Astrocyte of the cerebellum (primary cell): ENCODE results near the gene ZFYVE21.

ENCODE experiments used
- DNase-seq: peaks from one replicate; pipeline ENCODE4 v3.0.0-alpha.2; 2011; ENCODE audit warnings: low read depth
- H3K4me3 ChIP-seq: 2 replicates; pipeline ENCODE4 v1.5.1; 2011; ENCODE audit warnings: mild to moderate bottlenecking, low read depth, low read length, moderate library complexity
- in situ Hi-C: cut with HindIII; loops from 2 replicates; pipeline ENCODE4 v1.10.0; 2017; ENCODE audit warnings: low sequenced_read_pairs
- TF ChIP-seq, protein P1 (sequence below): IDR thresholded peaks from 2 replicates; pipeline ENCODE4 v1.5.1; 2012; ENCODE audit warnings: low read length, low read depth, moderate library complexity, mild to moderate bottlenecking; ENCODE audit errors: missing control alignments

The ZFYVE21 gene

DNA sequence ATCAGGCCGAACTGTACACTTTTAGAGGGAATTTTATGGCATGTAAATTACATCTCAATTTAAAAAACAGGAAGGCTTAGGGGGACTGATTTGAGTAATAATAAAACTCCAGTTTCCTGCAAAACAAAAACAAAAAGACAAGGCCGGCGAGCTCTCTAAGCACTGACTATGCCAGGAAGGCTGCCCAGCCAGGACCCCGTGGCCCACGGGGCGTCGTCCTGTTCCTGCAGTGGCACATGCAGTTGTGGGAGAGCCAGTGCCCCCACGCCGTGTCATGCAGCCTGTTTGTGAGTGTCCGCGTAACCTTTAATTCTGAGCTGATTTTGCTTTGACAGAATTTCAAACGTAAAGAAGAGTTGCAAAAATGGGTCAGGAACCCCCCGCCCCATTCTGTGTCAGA lies 10.9 kb upstream of the ZFYVE21 start:
- no peak for DNase-seq
- H3K4me3 ChIP-seq: no peak overlapping the region
- in situ Hi-C loops: no loop called here
- TF ChIP-seq, protein P1, sequence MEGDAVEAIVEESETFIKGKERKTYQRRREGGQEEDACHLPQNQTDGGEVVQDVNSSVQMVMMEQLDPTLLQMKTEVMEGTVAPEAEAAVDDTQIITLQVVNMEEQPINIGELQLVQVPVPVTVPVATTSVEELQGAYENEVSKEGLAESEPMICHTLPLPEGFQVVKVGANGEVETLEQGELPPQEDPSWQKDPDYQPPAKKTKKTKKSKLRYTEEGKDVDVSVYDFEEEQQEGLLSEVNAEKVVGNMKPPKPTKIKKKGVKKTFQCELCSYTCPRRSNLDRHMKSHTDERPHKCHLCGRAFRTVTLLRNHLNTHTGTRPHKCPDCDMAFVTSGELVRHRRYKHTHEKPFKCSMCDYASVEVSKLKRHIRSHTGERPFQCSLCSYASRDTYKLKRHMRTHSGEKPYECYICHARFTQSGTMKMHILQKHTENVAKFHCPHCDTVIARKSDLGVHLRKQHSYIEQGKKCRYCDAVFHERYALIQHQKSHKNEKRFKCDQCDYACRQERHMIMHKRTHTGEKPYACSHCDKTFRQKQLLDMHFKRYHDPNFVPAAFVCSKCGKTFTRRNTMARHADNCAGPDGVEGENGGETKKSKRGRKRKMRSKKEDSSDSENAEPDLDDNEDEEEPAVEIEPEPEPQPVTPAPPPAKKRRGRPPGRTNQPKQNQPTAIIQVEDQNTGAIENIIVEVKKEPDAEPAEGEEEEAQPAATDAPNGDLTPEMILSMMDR: no peak

DNA sequence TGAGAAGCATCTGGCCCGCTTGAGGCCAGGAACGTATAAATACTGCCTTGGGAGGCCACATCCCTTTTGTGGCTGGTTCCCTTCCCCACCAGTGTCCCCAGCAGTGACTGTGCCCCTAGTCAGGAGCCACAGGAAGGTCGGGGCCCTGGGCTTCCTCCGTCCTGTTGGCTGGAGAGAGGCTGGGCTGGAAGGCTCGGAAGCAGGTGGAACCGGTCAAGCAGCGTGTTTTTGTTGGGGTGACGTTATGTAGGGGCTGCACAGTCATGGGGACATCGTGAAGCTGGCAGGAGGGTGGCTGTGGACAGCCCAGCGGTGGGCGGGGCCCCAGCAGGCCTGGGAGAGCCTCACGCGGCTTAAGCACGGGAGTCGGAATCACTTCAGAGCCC lies 10.5 kb upstream of the ZFYVE21 start:
- H3K4me3 ChIP-seq: no peak overlapping the region
- in situ Hi-C loops: no loop called here
- no peak for DNase-seq
- TF ChIP-seq, protein P1: no peak

DNA sequence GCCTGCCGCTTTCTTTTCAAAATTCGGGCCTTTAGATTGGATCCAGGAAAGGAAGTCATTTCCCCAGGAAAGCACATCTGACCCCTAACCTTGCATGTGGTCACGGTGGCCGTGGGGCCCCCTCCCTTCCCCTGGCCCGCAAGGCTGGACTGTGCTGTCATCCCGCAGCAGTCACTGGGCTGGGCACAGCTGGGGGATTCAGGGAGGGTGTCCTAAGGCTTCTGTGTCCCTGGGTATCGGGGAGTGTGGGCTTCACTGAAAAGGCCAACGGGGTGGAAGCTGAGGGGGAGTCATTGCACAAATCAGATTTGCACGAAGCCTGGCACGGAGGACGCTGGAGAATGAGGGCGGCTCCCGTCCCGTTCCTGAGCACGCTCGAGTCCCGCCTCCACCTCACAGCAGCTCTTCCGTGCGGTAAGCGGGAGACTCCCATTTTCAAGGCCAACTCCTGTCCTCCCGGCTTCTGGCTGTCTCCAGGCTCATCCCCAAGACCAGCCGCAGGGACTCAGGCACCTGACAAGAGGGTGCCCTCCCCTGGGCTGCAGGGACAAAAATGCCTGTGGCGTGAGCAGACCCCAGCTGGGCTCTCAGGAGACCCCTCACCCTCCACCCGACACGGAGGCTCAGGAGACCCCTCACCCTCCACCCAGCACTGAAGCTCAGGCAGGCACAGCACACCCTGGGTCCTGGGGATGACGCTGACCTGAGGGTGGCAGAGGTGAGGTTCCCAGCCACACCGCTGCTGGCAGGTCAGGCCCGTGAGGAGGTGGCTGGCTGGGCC lies 9.9 kb upstream of the ZFYVE21 start:
- no peak overlapping the region for H3K4me3 ChIP-seq
- in situ Hi-C loops: no loop called here
- TF ChIP-seq, protein P1: no peak
- DNase-seq: no peak

DNA sequence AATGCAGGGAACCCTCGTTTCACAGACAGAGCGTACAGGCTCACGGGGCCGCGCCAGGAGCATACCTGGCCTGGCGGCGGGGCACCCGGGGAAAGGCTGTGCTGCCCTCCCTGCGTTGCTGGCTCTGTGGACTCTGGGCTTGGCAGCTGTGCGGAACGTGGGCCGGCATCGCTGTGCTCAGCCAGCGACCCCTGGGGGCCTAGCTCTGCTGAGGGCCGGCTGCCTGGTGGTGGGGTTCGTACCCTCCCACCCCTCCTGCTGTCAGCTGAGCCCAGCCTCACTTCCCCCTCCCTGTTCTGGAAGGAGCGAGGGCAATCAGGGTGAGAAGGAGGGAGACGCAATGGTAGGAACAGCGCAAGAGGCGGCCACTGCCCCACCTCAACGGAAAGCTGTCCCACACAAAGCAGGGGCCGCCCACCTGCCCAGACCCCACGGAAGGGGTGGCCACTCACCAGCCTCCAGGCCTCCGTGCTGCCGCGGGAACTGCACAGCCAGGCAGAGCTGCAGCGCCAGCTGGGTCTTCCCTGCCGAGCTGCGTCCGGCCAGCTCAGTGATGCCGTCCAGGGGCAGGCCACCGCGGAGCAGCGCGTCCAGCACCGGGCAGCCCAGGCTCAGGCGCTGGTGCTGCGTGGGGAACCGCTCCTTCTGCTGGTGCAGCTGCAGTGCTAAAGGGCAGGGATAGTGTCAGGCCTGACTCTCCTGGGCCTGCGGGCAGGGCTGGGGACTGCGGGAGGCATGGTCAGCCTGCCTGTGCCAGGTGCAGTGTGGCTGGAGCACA lies 8.9 kb upstream of the ZFYVE21 start:
- TF ChIP-seq, protein P1: no peak
- no peak for DNase-seq
- in situ Hi-C loops: no loop called here
- no peak overlapping the region for H3K4me3 ChIP-seq

DNA sequence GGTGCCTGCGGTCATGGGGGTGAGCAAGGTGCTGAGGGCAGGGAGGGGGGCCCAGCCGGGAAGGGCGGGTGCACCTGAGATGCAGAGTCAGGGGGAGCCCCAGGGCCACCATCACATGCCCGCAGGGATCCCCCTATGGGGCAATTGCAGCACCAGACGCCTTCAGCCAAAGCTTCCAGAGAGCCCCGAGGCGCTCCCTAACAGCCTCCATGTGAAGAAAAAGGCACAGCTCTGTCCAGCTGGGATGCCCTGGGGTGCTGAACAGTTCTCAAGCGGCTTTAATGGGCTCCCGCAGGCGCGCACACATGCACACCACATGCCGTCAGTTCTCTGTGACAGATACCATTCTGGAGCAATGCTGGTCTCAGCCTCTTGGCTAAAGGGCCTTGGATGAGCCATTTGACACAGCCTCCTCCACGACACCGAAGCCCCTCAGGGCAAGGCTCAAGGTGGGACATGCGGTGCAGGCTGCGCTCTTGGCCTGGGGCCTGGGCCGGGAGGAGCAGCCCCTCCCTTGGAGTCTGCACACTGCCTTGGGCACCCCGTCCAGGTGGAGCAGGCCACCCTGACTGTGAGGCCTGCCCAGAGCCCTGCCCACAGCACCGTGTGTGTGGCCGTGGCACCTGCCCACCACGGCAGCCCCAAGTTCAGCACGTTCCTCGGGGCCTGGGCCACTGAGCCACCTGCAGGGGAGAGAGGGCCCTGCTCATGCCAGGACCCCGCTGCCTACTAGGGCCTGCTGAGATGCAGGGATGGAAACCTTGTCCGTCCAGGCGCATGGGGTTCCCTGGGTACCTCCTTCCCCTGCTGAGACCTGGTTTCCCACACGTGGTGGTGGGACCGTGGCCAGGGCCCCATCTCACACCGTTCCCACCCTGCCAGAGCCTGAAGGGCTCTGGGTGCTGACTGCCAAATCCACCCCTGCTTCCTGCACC lies 8.0 kb upstream of the ZFYVE21 start:
- TF ChIP-seq, protein P1: no peak
- no peak overlapping the region for H3K4me3 ChIP-seq
- in situ Hi-C loops: no loop called here
- no peak for DNase-seq

DNA sequence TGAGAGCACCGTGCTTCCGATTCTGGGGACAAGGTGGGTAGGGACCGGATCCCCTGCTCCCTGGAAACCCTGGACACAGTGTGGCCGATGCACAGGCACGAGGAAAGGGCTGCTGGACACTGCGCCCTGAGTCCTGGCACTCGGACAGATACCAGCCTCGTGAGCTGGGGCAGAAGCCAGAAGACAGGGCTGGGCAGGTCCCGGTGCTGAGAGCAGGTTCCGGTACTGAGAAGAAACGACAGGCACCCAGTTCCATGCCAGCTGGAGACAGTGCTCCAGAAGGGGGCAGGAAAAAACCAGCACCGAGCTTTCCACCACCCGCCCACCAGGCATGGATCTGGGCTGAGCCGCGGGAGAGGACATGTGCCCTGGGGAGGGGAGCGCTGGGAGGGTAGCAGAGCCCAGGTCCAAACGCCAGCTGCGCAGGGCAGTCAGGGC lies 6.8 kb upstream of the ZFYVE21 start:
- in situ Hi-C loops: no loop called here
- H3K4me3 ChIP-seq: no peak overlapping the region
- TF ChIP-seq, protein P1: no peak
- no peak for DNase-seq
